Esophagus squamous epithelium (tissue), 4 donors: ENCODE data around the gene RCOR1.

Experiments
- CTCF ChIP-seq, 6 experiments: fragments of 450-650 bp in 4 of 6; fragments of 200-600 bp in 2 of 6; sonication (generic) in 2 of 6; IDR thresholded peaks; one replicate each; pipeline ENCODE4 v1.5.1; 2016 to 2019; ENCODE audit warnings: antibody characterized with exemption in 6 of 6, mild to moderate bottlenecking in 4 of 6, moderate library complexity in 4 of 6
- POLR2A ChIP-seq, 4 donors: fragments of 450-650 bp; IDR thresholded peaks; one replicate each; pipeline ENCODE4 v1.6.1; 2017; ENCODE audit warnings: antibody characterized with exemption in 4 of 4, mild to moderate bottlenecking in 4 of 4, moderate library complexity in 3 of 4

GRCh38 chr14:102655137-102655536 lies 62.7 kb downstream of the RCOR1 start:
- TF ChIP-seq CTCF (IDR thresholded peaks at IDR 0.05) (no peak), POLR2A (IDR thresholded peaks at IDR 0.05) (no peak)
